RKO (cell line): ENCODE data around the gene CLASP1.
"Not testable (repeated sequence)": the region's sequence is repeated elsewhere in the genome, so short reads cannot be mapped to it uniquely, and the experiment has no call there.

Experiments used
- DNase-seq: peaks from one replicate; pipeline ENCODE4 v3.0.0-alpha.2; 2016; ENCODE audit warnings: low spot score

Gene CLASP1

DNA sequence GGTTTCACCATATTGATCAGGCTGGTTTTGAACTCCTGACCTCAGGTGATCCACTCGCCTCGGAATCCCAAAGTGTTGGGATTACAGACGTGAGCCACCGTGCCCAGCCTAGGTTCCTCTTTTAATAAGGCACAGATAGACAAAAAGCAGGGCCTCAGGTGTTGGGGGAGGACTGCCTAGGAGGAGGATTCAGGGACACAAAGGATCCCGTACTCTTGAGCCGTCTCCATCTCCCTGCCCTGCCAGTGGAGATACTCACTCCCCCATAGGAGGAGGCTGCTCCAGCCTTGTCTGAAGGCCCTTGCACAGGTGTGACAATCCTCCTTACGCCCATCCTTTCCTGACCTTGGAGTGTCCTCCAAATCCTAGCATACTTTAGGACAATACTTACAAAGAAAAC is 332.3 kb downstream of the CLASP1 start:
- no peak for DNase-seq

DNA sequence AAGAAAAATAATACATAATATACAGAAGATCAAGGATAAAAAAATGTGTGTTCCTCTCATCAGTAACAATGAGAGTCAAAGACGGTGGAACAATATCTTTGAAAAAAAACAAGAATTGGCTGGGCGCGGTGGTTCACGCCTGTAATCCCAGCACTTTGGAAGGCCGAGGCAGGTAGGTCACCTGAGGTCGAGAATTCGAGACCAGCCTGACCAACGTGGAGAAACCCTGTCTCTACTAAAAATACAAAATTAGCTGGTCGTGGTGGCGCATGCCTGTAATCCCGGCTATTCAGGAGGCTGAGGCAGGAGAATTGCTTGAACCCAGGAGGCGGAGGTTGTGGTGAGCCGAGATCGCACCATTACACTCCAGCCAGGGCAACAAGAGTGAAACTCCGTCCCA is 335.6 kb downstream of the CLASP1 start:
- DNase-seq: not testable (repeated sequence)

DNA sequence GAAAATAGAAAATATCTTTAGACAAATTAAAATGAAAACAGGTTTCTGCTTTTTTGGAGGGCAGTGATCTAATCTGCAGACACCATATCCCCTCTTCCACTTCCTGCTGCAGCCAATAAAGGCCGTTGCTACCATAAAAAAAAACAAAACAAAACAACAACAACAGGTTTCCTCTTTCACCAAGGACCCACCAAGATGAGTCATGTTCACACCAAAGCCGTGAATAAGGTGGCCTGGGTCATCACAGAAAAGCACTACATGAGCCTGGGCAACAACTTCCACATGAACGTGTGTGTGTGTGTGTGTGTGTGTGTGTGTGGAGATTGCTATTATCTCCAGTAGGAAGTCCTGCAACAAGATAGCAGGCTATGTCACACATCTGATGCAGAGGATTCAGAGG is 339.5 kb downstream of the CLASP1 start:
- peak; percentile 38 for DNase-seq

DNA sequence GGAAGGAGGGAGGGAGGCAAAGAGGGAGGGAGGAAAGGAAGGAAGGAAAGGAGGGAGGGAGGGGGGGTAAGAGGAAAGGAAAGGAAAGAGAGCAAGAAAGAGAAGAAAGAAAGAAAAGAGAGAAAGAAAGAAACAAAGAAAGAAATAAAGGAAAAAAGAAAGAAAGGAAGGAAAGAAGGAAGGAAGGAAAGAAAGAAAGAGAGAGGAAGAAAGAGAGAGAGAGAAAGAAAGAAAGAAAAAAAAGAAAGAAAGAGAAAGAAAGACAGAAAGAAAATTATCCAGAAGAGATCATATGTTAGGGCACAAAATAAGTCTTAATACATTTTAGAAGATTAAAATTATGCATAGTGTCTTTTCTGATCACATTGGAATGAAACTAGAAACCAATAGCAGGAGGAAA is 339.9 kb downstream of the CLASP1 start:
- DNase-seq: no peak

DNA sequence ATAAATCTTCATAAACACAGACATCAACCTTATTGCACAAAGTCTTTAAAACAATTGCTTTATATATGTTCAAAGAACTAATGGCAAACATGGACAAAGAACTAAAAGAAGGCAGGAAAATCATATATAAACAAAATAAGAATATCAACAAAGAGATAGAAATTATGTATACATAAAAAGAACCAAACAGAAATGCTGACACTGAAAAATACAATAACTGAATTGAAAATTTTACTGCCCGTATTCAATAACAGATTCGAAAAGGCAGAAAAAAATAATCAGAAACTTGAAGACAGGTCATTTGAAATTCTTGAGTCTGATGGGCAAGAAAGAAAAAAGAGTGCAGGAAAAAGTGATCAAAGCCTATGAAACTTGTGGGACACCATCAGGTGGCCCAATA is 342.2 kb downstream of the CLASP1 start:
- DNase-seq: no peak

DNA sequence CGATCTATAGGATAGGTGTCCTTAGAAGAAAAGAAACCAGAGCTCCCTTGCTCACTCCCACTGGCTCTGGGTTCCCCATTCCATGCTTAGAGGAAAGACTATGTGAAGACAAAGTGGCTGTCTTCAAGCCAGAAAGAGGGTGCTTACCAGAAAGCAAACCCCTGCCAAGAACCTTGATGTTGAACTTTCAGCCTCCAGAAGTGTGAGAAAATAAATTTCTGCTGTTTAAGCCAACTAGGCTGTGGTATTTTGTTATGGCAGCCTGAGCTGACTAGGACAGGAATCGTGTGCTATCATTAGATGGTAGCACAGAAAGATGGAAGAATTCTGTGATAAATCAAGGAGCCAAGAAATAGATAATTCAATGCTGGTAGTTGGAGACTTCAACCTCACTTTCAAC is 344.3 kb downstream of the CLASP1 start:
- DNase-seq: no peak

DNA sequence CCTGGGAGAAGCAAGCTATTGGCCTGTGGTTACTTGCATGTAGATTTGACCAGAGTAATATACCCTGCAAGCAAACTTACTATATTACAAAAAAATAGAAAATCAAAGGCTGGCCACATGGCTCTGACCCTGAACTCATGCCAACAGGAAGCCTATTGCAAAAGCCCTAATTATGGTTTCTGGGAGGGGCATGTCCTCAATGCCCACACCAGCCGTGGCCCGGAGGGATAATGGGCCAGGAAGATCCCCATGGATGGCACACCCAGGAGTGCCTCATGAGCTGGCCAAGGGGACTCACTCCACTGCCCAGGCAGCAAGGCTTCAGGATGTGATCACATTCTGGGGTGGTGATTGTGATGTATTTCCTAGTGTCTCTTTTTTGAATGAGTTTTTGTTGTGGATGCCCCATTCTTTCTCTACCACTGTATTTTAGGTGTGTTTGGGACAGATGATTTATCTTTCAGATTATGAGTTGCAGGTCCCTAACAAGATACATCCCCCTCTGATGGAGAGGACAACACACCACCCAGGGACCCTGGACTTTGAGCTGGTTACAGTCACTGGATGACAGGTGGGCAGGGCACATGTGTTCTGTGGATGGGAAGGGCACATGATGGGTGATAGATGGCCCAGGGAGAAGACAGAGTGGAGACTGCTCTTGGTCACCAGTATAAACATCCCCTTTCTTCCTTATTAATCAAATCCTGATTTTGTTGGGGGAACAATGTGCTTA is 345.6 kb downstream of the CLASP1 start:
- no peak for DNase-seq

DNA sequence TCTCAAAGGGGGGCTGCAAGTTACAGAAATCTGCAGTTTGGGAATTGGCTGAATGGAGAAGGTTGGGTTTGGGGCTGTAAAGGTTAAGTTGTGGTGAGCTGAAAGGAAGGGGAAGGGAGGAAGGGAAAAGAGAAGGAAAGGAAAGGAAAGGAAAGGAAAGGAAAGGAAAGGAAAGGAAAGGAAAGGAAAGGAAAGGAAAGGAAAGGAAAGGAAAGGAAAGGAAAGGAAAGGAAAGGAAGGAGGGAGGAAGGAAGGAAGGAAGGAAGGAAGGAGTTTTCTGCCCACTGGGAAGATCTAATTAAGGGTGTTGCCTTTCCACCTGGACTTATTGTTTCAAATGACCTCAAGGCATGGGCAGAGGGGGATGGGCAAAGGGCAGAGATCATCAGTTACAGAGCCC is 348.1 kb downstream of the CLASP1 start:
- DNase-seq: not testable (repeated sequence)

DNA sequence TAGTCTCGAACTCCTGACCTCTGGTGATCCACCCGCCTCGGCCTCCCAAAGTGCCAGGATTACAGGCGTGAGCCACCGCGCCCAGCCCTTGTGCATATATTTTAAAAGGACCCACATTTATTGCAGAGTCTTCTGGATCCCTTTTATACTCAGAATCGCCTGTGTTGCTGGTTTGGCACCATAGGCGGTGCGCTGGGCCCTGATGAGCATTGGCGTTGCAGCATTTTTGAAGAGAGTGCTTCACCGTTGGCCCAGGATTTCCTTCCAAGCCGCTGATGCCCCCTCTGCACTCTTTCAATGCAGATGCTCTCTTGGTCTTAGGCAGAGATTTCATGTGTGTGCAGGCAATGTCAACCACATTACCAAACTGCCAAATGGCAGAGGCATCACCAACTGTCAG is 350.8 kb downstream of the CLASP1 start:
- DNase-seq: no peak

DNA sequence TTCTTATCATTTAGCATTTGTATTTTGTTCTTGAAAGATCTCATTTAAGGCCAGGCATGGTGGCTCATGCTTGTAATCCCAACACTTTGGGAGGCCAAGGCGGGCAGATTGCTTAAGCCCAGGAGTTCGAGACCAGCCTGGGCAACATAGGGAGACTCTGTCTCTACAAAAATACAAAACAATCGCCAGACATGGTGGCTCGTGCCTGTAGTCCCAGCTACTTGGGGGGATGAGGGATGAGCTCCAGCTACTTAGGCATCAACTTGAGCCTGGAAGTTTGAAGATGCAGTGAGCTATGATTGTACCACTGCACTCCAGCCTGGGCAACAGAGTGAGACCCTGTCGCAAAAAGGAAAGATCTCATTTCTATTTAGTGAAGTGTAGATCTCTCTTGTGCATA is 351.4 kb downstream of the CLASP1 start:
- DNase-seq: not testable (repeated sequence)

DNA sequence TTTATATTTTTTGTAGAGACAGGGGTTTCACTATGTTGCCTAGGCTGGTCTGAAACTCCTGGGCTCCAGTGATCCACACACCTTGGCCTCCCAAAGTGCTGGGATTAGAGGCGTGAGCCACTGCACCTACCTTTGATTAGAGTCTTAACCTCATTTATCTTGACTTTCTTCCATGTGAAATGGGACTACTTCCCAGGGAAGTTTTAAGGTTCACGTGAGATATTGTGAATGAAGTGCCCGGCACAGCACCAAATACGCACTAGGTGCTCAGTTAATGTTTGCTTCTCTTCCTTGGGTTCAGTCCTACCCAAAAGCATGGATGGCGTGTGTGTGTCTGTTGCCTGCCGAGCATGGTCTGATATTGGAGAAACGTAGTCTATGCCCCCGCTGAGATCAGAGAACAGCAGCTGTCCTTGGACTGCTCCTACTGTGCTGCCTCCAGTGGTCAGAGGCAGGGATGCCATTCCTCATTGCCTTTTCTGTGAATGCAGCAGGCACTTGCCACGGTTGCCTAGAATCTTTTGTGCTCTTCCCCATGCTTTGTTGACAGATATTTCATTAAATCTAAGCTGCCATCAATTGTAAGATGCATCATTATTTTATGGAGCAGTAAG is 351.9 kb downstream of the CLASP1 start:
- peak; percentile 63 for DNase-seq

DNA sequence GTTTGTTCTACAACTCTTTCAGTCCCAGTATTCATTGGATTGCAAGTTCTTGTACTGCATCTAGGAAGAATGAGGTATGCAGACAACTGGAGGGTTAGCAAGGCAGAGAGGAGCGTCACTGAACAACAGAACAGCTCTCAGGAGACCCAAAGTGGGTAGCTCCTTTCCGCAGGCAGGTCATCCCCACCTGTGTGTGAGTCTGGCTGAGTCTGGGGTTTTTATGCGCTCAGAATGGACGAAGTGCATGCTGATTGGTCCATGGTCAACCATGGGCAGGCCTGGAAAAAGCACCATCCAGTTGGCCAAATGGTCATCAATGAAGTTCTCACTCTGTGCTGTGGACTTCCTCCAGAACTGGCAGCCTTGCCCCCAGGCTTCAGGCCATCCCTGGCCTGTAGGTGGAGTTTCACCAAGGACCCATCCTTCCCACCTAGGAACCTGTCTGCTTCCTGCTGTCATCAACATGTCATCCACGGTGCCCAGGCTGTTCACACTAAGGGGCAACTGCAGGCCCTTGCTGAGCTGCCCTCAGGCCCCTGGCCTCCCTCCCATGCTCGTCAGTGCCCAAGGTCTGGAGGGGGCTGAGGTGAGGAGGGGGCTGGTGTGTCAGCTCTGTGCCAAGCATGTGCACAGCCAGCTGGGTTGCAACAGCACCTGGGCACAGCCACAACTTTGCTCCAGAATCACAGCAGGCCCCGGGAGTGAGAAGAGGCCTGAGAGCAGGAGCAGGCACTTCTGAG is 353.2 kb downstream of the CLASP1 start:
- DNase-seq: no peak

DNA sequence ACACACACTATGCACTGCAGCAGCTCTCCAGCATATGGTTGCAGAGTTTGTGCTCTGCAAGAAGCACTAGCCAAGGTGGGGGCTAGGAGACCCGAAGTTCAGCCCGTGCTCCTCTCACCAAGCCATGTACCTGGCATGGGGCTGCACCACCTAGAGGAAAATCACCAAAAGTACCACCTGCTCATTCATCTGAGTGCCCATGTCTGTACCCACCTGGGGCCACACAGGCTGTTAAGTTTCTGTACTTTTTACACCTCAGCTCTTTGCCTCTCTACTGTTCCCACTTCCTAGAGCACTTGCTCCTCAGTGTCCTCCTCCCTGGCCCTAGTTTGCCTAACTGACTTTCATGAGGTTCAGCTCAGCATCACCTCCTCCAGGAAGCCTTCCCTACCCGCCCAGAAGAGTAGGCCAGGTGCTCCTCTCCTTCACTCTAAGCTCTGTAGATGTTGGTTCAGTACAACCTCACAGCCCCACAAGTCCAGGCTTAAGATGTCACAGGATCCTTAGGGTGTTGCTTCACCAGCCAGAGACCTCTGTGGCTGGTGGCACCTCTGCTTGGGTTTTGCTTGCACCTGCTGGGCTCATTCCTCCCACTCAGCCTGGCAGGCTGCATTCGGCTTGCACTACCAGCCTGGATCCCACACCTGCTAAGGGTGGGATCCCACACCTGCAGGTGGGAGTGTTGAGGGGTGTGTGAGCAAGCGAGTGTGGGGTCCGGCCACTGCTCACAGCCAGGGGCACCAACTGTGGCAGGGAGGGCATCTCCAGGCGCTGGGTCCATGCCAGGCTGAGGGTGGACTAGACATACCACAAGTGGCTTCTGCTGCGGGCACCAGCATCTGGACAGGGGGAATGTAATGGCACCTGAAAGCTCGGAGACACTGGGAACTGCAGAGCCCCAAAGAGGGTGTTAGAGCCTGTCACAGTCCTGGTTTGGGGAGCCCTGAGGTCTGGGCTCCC is 354.1 kb downstream of the CLASP1 start:
- no peak for DNase-seq

DNA sequence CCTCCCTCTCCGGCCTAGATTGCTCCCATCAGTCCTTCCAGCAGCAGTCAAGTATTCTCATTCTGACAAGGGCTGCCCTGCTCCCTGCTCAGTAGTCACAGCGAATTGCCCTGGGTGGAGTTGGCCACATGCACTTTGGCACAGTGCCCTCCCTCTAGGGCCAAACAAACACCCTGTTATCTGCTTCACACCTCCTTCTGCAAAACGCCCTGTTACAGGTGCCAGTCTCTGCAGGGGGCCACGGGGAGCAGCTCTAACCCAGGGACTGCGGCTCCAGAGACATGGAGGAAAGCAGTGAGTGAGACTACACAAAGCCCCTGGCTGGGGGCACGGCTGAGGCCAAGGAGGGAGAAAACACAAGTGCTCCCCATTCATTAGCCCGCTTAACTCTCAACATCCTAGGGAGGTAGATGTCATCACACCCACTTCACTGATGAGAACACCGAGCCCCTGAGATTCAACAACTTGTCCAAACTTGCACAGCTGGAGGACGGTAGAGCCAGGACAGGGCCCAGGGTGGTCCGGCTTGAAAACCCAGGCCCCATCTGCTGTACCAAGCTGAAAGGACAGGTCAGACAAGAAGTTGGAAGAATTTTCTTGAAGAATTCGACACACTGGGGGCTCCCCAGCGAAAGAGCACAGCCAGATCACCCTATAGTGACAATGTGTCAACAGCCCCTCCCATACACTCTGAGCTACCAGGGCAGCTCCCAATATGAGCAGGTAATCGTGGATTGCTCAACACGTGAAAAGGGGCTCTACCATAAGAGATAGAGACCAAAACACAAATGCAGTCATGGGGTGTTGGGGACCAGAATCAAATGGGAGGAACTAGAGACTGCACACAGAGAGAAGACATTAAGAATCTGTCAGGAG is 355.6 kb downstream of the CLASP1 start:
- DNase-seq: no peak

DNA sequence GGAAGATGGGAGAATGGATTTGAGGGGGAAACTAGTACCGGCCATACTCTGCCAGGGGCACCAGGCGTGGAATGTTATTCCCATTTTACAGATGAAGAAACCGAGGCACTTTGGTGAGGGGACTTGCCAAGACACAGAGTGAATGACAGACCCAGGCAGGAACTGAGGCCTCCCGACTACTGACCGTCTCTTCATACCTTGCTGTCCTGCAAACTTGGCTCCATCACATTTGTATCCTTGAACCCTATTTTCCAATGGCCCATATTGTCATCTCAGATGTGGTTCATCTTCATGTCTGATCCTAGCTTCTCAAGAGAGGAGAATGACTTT is 358.0 kb downstream of the CLASP1 start:
- DNase-seq: no peak

DNA sequence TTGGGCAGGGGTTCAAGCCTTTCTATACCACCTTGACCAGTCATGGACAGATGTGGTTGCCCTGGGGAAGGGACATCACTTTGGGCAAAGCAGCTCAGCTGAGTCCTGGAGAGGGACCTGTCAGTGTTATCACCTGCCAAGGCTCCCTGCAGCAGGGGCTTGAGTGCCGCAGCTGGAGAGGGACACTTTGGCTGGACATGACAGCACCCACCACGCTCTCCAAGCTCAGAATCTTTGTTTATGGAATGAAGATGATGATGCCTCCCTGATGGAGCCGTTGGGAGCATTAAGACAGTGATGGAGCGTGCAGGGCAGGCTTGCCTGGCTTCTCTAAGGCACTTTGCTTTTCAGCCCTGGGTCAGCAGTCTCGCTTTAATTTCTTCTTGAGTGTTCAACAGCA is 360.0 kb downstream of the CLASP1 start:
- no peak for DNase-seq

DNA sequence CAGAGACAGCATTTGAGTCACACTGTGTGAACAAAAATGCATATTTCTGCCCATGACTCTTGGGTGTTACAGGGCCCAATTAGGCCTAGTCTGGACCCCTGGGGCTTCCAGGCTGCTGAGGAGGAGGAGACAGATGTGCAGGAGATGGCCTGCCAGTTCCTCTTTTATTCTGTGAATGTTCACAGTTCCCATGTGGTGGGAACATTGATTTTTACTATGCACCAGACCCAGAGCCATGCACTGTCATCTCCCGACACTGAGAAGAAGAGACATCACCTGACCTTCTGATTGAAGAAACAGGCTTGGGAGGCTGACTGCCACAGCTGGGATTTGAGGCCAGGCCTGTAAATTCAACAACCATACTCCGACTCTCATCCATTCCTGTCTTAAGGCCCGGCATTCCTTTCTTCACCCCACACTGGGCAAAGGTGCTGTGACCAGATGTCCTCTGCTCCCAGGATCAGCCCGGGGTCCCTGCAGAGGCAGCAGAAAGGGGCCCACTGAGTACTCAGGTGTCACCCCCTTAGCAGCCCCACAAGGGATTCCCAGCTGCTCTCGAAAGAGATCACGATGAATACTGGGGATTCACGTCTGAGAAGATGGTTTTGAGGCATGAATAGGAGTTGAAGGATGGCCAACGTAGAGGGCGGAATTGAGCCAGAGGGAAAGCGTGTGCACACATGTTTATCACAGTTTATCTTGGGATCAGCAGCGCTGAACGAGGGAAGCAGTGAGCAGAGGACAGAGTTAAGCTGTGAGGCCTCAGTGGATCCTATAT is 360.6 kb downstream of the CLASP1 start:
- no peak for DNase-seq

DNA sequence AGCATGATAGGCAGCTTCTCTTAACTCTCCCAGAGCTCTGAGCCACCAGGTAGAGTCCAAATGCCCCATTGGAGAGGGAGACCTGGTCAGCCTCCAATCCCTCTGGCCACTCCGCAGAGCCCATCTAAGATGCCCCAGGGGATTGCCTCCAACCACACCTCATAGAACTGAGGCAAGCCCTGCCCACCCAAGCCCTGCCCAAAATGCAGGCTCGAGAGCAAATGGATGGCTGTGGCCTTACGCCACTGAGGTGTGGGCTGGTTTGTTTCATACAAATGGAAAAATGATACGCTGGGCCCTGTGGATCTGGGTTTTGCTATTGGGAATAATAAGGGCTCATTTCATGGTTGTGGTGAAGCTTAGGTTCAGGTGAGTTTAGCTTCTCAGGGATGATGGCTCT is 361.3 kb downstream of the CLASP1 start:
- no peak for DNase-seq
